MCF 10A (cell line): ENCODE data around the gene DNAH6. TPM values are rescaled to one million over a fixed set of nuclear protein-coding genes. Genes with fewer than 3 reads are reported as not detected.

Source experiments
- BruUV-seq: library from RNA; stranded (reverse); fragments of 400-500 nt; replicated peaks from 2 replicates; lab custom pipeline; 2021; lab: Mats Ljungman, UMichigan
- CTCF ChIA-PET: fragments of 300-600 bp; sonication (Branson Sonifier 250); formaldehyde crosslinking; extraction: SDS; loops from one replicate; lab custom pipeline; 2021; ENCODE audit warnings: antibody characterized with exemption, inconsistent platforms; lab: Yijun Ruan, JAX
- POLR2A ChIA-PET: fragments of 300-600, 350-650 bp; sonication (Branson Sonifier 250); formaldehyde crosslinking; extraction: SDS; loops from one replicate; lab custom pipeline; 2020; ENCODE audit warnings: antibody characterized with exemption, inconsistent platforms; lab: Yijun Ruan, JAX
- DNase-seq: peaks from one replicate; pipeline ENCODE4 v3.0.0-alpha.2; 2018; ENCODE audit not compliant: unreplicated experiment
- H3K27ac Mint-ChIP-seq: one replicate; pipeline ENCODE4 v1.8.0; 2022; ENCODE audit warnings: mild to moderate bottlenecking, low read depth, mixed read lengths; ENCODE audit not compliant: unreplicated experiment
- H3K27me3 Mint-ChIP-seq: one replicate; pipeline ENCODE4 v1.8.0; 2022; ENCODE audit warnings: mixed read lengths; ENCODE audit not compliant: insufficient read depth, unreplicated experiment
- H3K36me3 Mint-ChIP-seq: one replicate; pipeline ENCODE4 v1.8.0; 2022; ENCODE audit warnings: mild to moderate bottlenecking, moderate library complexity, mixed read lengths; ENCODE audit not compliant: insufficient read depth, unreplicated experiment
- H3K4me1 Mint-ChIP-seq: one replicate; pipeline ENCODE4 v1.8.0; 2022; ENCODE audit warnings: mixed read lengths; ENCODE audit not compliant: insufficient read depth, unreplicated experiment
- H3K4me3 Mint-ChIP-seq: one replicate; pipeline ENCODE4 v1.8.0; 2022; ENCODE audit warnings: mild to moderate bottlenecking, moderate library complexity, mixed read lengths; ENCODE audit not compliant: unreplicated experiment
- H3K9me3 Mint-ChIP-seq: one replicate; pipeline ENCODE4 v1.8.0; 2022; ENCODE audit warnings: mixed read lengths; ENCODE audit not compliant: unreplicated experiment
- intact Hi-C: fragments of 100-400 bp; cut with micrococcal nuclease; formaldehyde crosslinking; loops from 2 replicates; pipeline ENCODE4 v1.14.1; 2022
- total RNA-seq: library from RNA; stranded (reverse); gene quantifications from 2 replicates; pipeline ENCODE4 v1.2.3, GENCODE V29; 2022
- TF ChIP-seq, protein P1 (sequence below): fragments of 200-600 bp; IDR thresholded peaks from one replicate; pipeline ENCODE4 v1.8.0; 2022; ENCODE audit warnings: antibody characterized with exemption, mild to moderate bottlenecking; ENCODE audit not compliant: unreplicated experiment

Gene DNAH6
- total RNA-seq, 1 experiment from 2014 or later: 0.14 TPM

- Mint-ChIP-seq H3K9me3 (no peaks in the 10 kb centered on the region), H3K4me3 (no peak overlapping the region), H3K36me3 (no peaks in the 10 kb centered on the region), H3K4me1 (no peaks in the 10 kb centered on the region), H3K27me3 (no peaks in the 10 kb centered on the region), H3K27ac (no peak overlapping the region)
- TF ChIP-seq, protein P1, sequence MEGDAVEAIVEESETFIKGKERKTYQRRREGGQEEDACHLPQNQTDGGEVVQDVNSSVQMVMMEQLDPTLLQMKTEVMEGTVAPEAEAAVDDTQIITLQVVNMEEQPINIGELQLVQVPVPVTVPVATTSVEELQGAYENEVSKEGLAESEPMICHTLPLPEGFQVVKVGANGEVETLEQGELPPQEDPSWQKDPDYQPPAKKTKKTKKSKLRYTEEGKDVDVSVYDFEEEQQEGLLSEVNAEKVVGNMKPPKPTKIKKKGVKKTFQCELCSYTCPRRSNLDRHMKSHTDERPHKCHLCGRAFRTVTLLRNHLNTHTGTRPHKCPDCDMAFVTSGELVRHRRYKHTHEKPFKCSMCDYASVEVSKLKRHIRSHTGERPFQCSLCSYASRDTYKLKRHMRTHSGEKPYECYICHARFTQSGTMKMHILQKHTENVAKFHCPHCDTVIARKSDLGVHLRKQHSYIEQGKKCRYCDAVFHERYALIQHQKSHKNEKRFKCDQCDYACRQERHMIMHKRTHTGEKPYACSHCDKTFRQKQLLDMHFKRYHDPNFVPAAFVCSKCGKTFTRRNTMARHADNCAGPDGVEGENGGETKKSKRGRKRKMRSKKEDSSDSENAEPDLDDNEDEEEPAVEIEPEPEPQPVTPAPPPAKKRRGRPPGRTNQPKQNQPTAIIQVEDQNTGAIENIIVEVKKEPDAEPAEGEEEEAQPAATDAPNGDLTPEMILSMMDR: no peak
- BruUV-seq: no TSS peak
- intact Hi-C loops: no loop called here
- CTCF ChIA-PET: no interaction called here
- POLR2A ChIA-PET: no interaction called here
- DNase-seq: no peak
Observed at GRCh38 chr2:84755096-84755495, 238.8 kb downstream of the DNAH6 start.

DNA sequence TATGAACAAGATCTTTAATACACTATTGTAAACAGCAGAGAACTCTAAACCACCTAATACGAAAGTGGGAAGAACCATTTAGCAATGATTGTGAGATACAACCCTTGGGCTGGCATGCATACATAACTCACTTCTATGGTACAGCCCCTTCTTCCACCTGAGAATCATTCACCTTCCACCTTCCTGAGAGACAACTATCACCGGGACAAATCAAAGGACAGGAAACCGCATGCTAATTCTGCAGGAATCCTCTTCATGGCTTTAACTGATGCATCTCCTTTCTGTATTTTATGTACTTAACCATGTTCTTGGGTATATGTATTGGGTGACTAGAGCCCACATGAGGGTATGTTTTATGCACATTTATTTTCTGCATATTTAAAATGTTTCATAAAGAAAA lies 241.3 kb downstream of the DNAH6 start:
- CTCF ChIA-PET: no interaction called here
- no peak overlapping the region for H3K27ac Mint-ChIP-seq
- no peak for DNase-seq

DNA sequence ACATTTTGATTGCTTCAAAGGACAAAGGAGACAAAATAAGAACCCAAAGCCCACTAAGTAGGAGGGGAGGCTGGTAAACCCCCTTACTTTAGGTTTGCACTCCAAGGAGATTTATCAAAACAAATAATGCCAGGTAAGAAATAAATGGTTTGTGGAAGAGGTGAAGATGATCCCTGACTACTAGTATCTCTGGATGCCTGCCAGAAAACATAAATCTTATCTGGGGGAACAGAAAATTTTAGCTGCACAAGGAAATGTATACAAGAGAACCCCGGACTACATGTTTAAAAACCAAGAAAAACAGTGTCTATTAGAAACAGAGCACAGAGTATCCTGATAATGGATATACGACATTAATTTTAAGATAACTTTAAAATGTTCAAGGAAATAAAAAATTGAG lies 250.5 kb downstream of the DNAH6 start:
- intact Hi-C loops: no loop called here

More for the DNA sequence above, 241.3 kb downstream of the DNAH6 start:
- Mint-ChIP-seq H3K4me3 (no peak overlapping the region), H3K4me1 (peaks cover 8% of the 10 kb centered on the region), H3K27me3 (no peaks in the 10 kb centered on the region), H3K36me3 (no peaks in the 10 kb centered on the region), H3K9me3 (peaks cover 7% of the 10 kb centered on the region)
- TF ChIP-seq, protein P1: no peak
- POLR2A ChIA-PET: no interaction called here
- intact Hi-C loops: no loop called here
- BruUV-seq: no TSS peak

DNA sequence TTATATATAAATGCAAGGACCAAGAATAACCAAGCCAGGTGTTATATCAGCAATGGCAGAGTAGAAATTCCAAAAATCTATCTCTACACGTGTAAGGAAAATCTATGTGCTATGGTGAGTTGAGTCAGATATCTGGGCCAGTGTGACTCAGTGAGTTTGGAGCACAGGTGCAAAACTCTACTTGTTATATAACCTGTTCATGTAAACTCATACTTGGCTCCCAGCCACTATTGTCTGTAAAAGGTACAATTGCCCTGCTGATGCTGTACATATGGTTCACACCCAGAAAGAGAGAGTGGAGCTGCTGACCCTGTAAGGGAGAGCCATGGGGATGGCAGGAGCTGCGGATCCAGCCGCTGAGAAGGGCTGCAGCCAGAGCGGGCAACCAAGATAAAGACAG lies 252.5 kb downstream of the DNAH6 start:
- peak; percentile 46 for DNase-seq
- Mint-ChIP-seq H3K4me3 (no peak overlapping the region), H3K27ac (no peak overlapping the region), H3K36me3 (no peaks in the 10 kb centered on the region), H3K27me3 (no peaks in the 10 kb centered on the region), H3K4me1 (peaks cover 5% of the 10 kb centered on the region), H3K9me3 (peaks cover 19% of the 10 kb centered on the region)
- POLR2A ChIA-PET: no interaction called here
- no TSS peak for BruUV-seq
- intact Hi-C loops: no loop called here
- CTCF ChIA-PET: interaction anchor here (0.5 to 1.0 kb wide), 2 partner anchors 36 to 45 kb away, joined by 3 to 4 read pairs; no protein-coding TSS in a partner anchor
- TF ChIP-seq, protein P1: no peak

More for the DNA sequence above, 250.5 kb downstream of the DNAH6 start:
- peaks cover 10% of the 10 kb centered on the region for H3K9me3 Mint-ChIP-seq
- H3K27me3 Mint-ChIP-seq: no peaks in the 10 kb centered on the region
- ChIA-PET POLR2A (no interaction called here), CTCF (no interaction called here)
- no peak overlapping the region for H3K27ac Mint-ChIP-seq
- no peak overlapping the region for H3K4me3 Mint-ChIP-seq
- no peaks in the 10 kb centered on the region for H3K36me3 Mint-ChIP-seq
- no TSS peak for BruUV-seq
- TF ChIP-seq, protein P1: no peak
- no peak for DNase-seq
- H3K4me1 Mint-ChIP-seq: peaks cover 12% of the 10 kb centered on the region
